Measurements from ENCODE around the gene LRRC36. TPM values are rescaled to one million over a fixed set of nuclear protein-coding genes. Genes with fewer than 3 reads are reported as not detected.

Gene LRRC36
- total and polyA plus RNA-seq, 2 donors (not counting 3 experiments of a cell fraction or from before 2014, with no cell fraction given) = 0.30 to 2.0 TPM

DNA sequence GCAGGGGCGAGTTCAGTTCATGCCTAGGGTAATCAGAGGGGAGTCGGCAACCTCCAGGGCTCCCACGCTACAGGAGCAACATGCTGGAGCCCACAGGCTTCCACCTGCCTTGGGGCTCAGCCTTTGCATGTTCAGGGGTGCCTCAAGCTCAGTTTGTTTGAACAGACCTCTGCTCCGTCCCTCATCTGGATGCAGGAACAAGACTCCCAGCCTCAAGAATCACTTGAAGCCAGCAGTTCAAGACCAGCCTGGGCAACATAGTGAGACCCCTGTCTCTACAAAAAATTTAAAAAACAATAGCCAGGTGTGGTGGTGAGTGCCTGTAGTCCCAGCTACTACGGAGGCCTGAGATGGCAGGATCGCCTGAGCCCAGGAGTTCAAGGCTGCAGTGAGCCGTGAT, 99.4 kb downstream of the LRRC36 start:
- intact Hi-C loops (cut with micrococcal nuclease) = no loop called here
- Histone ChIP-seq H3K27ac (ENCODE audit: insufficient read depth, low read depth, low read length) (no peak overlapping the region), H3K9me1 (replicated peaks; ENCODE audit: control insufficient read depth, extremely low read depth, insufficient read depth, low read length) (no peaks in the 10 kb centered on the region), H4K20me1 (replicated peaks; ENCODE audit: control insufficient read depth, extremely low read depth, insufficient read depth, low read length) (no peaks in the 10 kb centered on the region), H3K9ac (replicated peaks; ENCODE audit: extremely low read depth, insufficient read depth, low read length) (no peak overlapping the region), H3K4me1 (ENCODE audit: control insufficient read depth, extremely low read depth, insufficient read depth, low read length) (peaks cover 4% of the 10 kb centered on the region), H3K9me3 (replicated peaks; ENCODE audit: control insufficient read depth, insufficient read depth, low read length) (no peaks in the 10 kb centered on the region), H3K4me3 (replicated peaks in 1 of 3; ENCODE audit: insufficient read depth in 1 of 3, low read depth in 1 of 3, low read length in 3 of 3) (no peak overlapping the region), H2AFZ (ENCODE audit: low read depth, low read length) (no peak overlapping the region), H3K36me3 (ENCODE audit: control insufficient read depth in 2 of 2, extremely low read depth in 1 of 2, insufficient read depth in 2 of 2, low read length in 2 of 2) (no peaks in the 10 kb centered on the region), H3K4me2 (ENCODE audit: insufficient read depth, low read length) (no peak overlapping the region), H3K27me3 (ENCODE audit: control insufficient read depth in 2 of 2, insufficient read depth in 2 of 2, low read length in 2 of 2) (peaks cover 36 to 47% of the 10 kb centered on the region in 2 experiments), H3K79me2 (ENCODE audit: control insufficient read depth, insufficient read depth, low read length) (no peaks in the 10 kb centered on the region)
- no peak for FAIRE-seq
- no peak for DNase-seq (ENCODE audit: low read depth, low spot score)
- ChIA-PET CTCF (interaction anchor here (0.9 to 9.0 kb wide), 5 partner anchors 10 to 38 kb away, joined by 3 to 201 read pairs (median 3); partner anchors contain the start of gene ZDHHC1), POLR2A (no interaction called here)
- no peak for TF ChIP-seq MYC (IDR thresholded peaks at IDR 0.05; ENCODE audit: low read depth, low read length)
- no peak for TF ChIP-seq GATA2 (IDR thresholded peaks at IDR 0.05; ENCODE audit: insufficient read depth, insufficient read length, low read depth, low read length)
- TF ChIP-seq POLR2AphosphoS5 (IDR thresholded peaks at IDR 0.05; ENCODE audit: insufficient read depth, low read depth, low read length) = no peak
- TF ChIP-seq FOS (IDR thresholded peaks at IDR 0.05; ENCODE audit: borderline replicate concordance, insufficient read depth, low read length) = no peak
- no peak for TF ChIP-seq JUN (IDR thresholded peaks at IDR 0.05; ENCODE audit: borderline replicate concordance, insufficient read depth, insufficient read length, low read depth)
- no peak for TF ChIP-seq CTCF (IDR thresholded peaks at IDR 0.05; ENCODE audit: extremely low read depth in 1 of 2, insufficient read depth in 1 of 2, low read depth in 1 of 2, low read length in 2 of 2)
- TF ChIP-seq EZH2 (IDR thresholded peaks at IDR 0.05; ENCODE audit: borderline replicate concordance, low read depth, low read length, severe bottlenecking) = no peak
- no peak for TF ChIP-seq POLR2A (IDR thresholded peaks at IDR 0.05; ENCODE audit: low read depth, low read length)
- TF ChIP-seq, protein P1, sequence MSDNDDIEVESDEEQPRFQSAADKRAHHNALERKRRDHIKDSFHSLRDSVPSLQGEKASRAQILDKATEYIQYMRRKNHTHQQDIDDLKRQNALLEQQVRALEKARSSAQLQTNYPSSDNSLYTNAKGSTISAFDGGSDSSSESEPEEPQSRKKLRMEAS (IDR thresholded peaks at IDR 0.05; ENCODE audit: insufficient read depth, insufficient read length) = no peak
- dilution Hi-C loops (cut with MboI; ENCODE audit: extremely low pct_ligation_motif_present, low sequenced_read_pairs) = no loop called here
- no TSS peak for BruUV-seq (replicated peaks)
